Suprapubic skin (tissue), 4 donors: ENCODE data around the gene HBA1. TPM values are rescaled to one million over a fixed set of nuclear protein-coding genes. Genes with fewer than 3 reads are reported as not detected.
"Not testable (repeated sequence)": the region's sequence is repeated elsewhere in the genome, so short reads cannot be mapped to it uniquely, and the experiment has no call there.

Experiments used
- DNase-seq, 2 donors: peaks; one replicate each; pipeline ENCODE4 v3.0.0-alpha.2; 2019; ENCODE audit warnings: low spot score in 2 of 2
- H3K27ac ChIP-seq: fragments of 200-600 bp; sonication (generic); one replicate; pipeline ENCODE4 v1.5.1; 2019
- H3K27me3 ChIP-seq: fragments of 200-600 bp; sonication (generic); one replicate; pipeline ENCODE4 v1.5.1; 2019
- H3K36me3 ChIP-seq: fragments of 200-600 bp; sonication (generic); one replicate; pipeline ENCODE4 v1.5.1; 2019
- H3K4me1 ChIP-seq: fragments of 200-600 bp; sonication (generic); one replicate; pipeline ENCODE4 v1.5.1; 2019
- H3K4me3 ChIP-seq: fragments of 200-600 bp; sonication (generic); one replicate; pipeline ENCODE4 v1.5.1; 2019; ENCODE audit warnings: mild to moderate bottlenecking
- H3K9me3 ChIP-seq: fragments of 200-600 bp; sonication (generic); one replicate; pipeline ENCODE4 v1.5.1; 2019
- CTCF ChIP-seq, 2 donors: fragments of 200-600 bp in 1 of 2; fragments of 450-650 bp in 1 of 2; sonication (generic) in 1 of 2; IDR thresholded peaks; one replicate each; pipeline ENCODE4 v1.5.1; 2016 to 2019; ENCODE audit warnings: antibody characterized with exemption in 2 of 2, mild to moderate bottlenecking in 1 of 2, moderate library complexity in 1 of 2
- EP300 ChIP-seq: sonication (generic); formaldehyde crosslinking; IDR thresholded peaks from one replicate; pipeline ENCODE4 v1.6.1; 2017; ENCODE audit warnings: antibody characterized with exemption
- POLR2A ChIP-seq, 2 donors: fragments of 450-650 bp; IDR thresholded peaks; one replicate each; pipeline ENCODE4 v1.6.1; 2017; ENCODE audit warnings: antibody characterized with exemption in 2 of 2, mild to moderate bottlenecking in 2 of 2, moderate library complexity in 2 of 2
- POLR2AphosphoS5 ChIP-seq, 3 donors: sonication (generic); formaldehyde crosslinking; IDR thresholded peaks; one replicate each; pipeline ENCODE4 v1.6.1; 2017; ENCODE audit warnings: antibody characterized with exemption in 3 of 3
- WGBS: methylation state at CpG from one replicate; pipeline ENCODE4 v1.1.5; 2018; 5-methylcytosine and 5-hydroxymethylcytosine counted together
- total RNA-seq, 4 donors: library from RNA; depleted of rRNA; stranded (reverse); fragments of >200 nt; gene quantifications; one replicate each; pipeline ENCODE4 v1.1.0, GENCODE V29; 2016

Gene HBA1
- 100 to 1,000 TPM in 2 of 4 donors, 10 to 100 TPM in 2; 10.5 to 265 (median 77.7) TPM for total RNA-seq

- Histone ChIP-seq H3K27me3 (peaks cover 72% of the 10 kb centered on the region), H3K4me1 (peaks cover 31% of the 10 kb centered on the region)
- not testable (repeated sequence) for H3K27ac ChIP-seq, H3K9me3 ChIP-seq, H3K4me3 ChIP-seq, H3K36me3 ChIP-seq, DNase-seq
- no CpG with 5 or more reads among the region's 88 CpGs for WGBS
Measured at GRCh38 chr16:176477-177382, at the start of gene HBA1. HBA1 (plus strand) TSS chr16:176680; CDS start chr16:176717, 37 bp downstream.

- TF ChIP-seq POLR2A (IDR thresholded peaks at IDR 0.05) (no peak), CTCF (IDR thresholded peaks at IDR 0.05) (no peak), POLR2AphosphoS5 (IDR thresholded peaks at IDR 0.05) (no peak), EP300 (no peak)
- 95% methylated on average over 2 of the region's 2 CpGs for WGBS
- Histone ChIP-seq H3K27me3 (no peaks in the 10 kb centered on the region), H3K9me3 (no peaks in the 10 kb centered on the region), H3K4me1 (no peaks in the 10 kb centered on the region), H3K36me3 (peaks cover 6% of the 10 kb centered on the region), H3K27ac (no peak overlapping the region), H3K4me3 (no peak overlapping the region)
- no peak for DNase-seq
Measured at GRCh38 chr16:129075-129474, 47.4 kb upstream of the HBA1 start.

- H3K36me3 ChIP-seq = no peaks in the 10 kb centered on the region
- H3K9me3 ChIP-seq = no peaks in the 10 kb centered on the region
- H3K27me3 ChIP-seq = no peaks in the 10 kb centered on the region
- H3K4me3 ChIP-seq = no peak overlapping the region
- no peak overlapping the region for H3K27ac ChIP-seq
- DNase-seq = no peak
- no peaks in the 10 kb centered on the region for H3K4me1 ChIP-seq
- WGBS = 97% methylated on average over 15 of the region's 15 CpGs
- no peak for TF ChIP-seq CTCF (IDR thresholded peaks at IDR 0.05)
- TF ChIP-seq POLR2AphosphoS5 (IDR thresholded peaks at IDR 0.05) = no peak
- TF ChIP-seq POLR2A (IDR thresholded peaks at IDR 0.05) = no peak
Measured at GRCh38 chr16:130533-131173, 45.8 kb upstream of the HBA1 start.

GRCh38 chr16:132120-132519 is 44.4 kb upstream of the HBA1 start:
- Histone ChIP-seq H3K27me3 (no peaks in the 10 kb centered on the region), H3K36me3 (no peaks in the 10 kb centered on the region), H3K4me1 (peaks cover under 1% of the 10 kb centered on the region), H3K9me3 (no peaks in the 10 kb centered on the region), H3K4me3 (no peak overlapping the region), H3K27ac (no peak overlapping the region)
- DNase-seq = no peak
- TF ChIP-seq POLR2AphosphoS5 (IDR thresholded peaks at IDR 0.05) = no peak
- no peak for TF ChIP-seq CTCF (IDR thresholded peaks at IDR 0.05)
- no peak for TF ChIP-seq POLR2A (IDR thresholded peaks at IDR 0.05)
- no peak for TF ChIP-seq EP300
- 95% methylated on average over 7 of the region's 7 CpGs for WGBS

GRCh38 chr16:133716-134115 is 42.8 kb upstream of the HBA1 start:
- TF ChIP-seq POLR2AphosphoS5 (IDR thresholded peaks at IDR 0.05) (no peak), CTCF (IDR thresholded peaks at IDR 0.05) (no peak), EP300 (no peak), POLR2A (IDR thresholded peaks at IDR 0.05) (no peak)
- Histone ChIP-seq H3K27ac (no peak overlapping the region), H3K4me3 (no peak overlapping the region), H3K9me3 (no peaks in the 10 kb centered on the region), H3K36me3 (no peaks in the 10 kb centered on the region), H3K27me3 (no peaks in the 10 kb centered on the region), H3K4me1 (peaks cover 7% of the 10 kb centered on the region)
- 98% methylated on average over 2 of the region's 2 CpGs for WGBS
- no peak for DNase-seq
